IMR-90 (cell line): ENCODE measurements around the gene XCL1. TPM values are rescaled to one million over a fixed set of nuclear protein-coding genes. Genes with fewer than 3 reads are reported as not detected.

Source experiments
- ATAC-seq: fragments of 200-7000 bp; cut with Tn5 transposase; 2 replicates; pipeline ENCODE4 v1.9.1; 2020; ENCODE audit warnings: low read depth, mild to moderate bottlenecking, moderate library complexity
- BruUV-seq: library from RNA; stranded (reverse); fragments of 400-500 nt; replicated peaks from 2 replicates; lab custom pipeline; 2021; lab: Mats Ljungman, UMichigan
- CTCF ChIA-PET: fragments of 300-600 bp; formaldehyde crosslinking; extraction: SDS; loops from one replicate; lab custom pipeline; 2021; ENCODE audit warnings: antibody characterized with exemption; lab: Yijun Ruan, JAX
- POLR2A ChIA-PET: fragments of 300-600 bp; sonication (Branson Sonifier 250); formaldehyde crosslinking; loops from one replicate; lab custom pipeline; 2022; ENCODE audit warnings: antibody characterized with exemption; ENCODE audit not compliant: unreplicated experiment; lab: Charles Lee
- DNase-seq: peaks from one replicate; pipeline ENCODE4 v3.0.0; 2013
- H2AFZ ChIP-seq: replicated peaks from 2 replicates; pipeline ENCODE3; 2013; ENCODE audit warnings: low read length, mild to moderate bottlenecking; ENCODE audit not compliant: poor library complexity
- H2AK5ac ChIP-seq: 2 replicates; pipeline ENCODE4 v1.6.1; 2013; ENCODE audit warnings: low read depth, low read length, inconsistent platforms
- H2AK9ac ChIP-seq: replicated peaks from 2 replicates; pipeline ENCODE3; 2013; ENCODE audit warnings: mild to moderate bottlenecking, low read depth, low read length, moderate library complexity; ENCODE audit not compliant: poor library complexity
- H2BK120ac ChIP-seq: 2 replicates; pipeline ENCODE4 v1.6.1; 2013; ENCODE audit warnings: low read depth, low read length, inconsistent platforms
- H2BK15ac ChIP-seq: 3 replicates; pipeline ENCODE4 v1.6.1; 2013; ENCODE audit warnings: low read depth, low read length, inconsistent platforms
- H2BK20ac ChIP-seq: 2 replicates; pipeline ENCODE4 v1.6.1; 2013; ENCODE audit warnings: low read depth, mild to moderate bottlenecking, inconsistent platforms, low read length, moderate library complexity
- H2BK5ac ChIP-seq: 2 replicates; pipeline ENCODE4 v1.6.1; 2013; ENCODE audit warnings: mild to moderate bottlenecking, low read depth, low read length, inconsistent platforms; ENCODE audit not compliant: poor library complexity, severe bottlenecking
- H3K14ac ChIP-seq: replicated peaks from 2 replicates; pipeline ENCODE4 v1.6.1; 2013; ENCODE audit warnings: low read depth, low read length, inconsistent platforms
- H3K18ac ChIP-seq: 2 replicates; pipeline ENCODE4 v1.6.1; 2013; ENCODE audit warnings: low read depth, low read length, control low read depth
- H3K23ac ChIP-seq: 2 replicates; pipeline ENCODE4 v1.6.1; 2013; ENCODE audit warnings: low read depth, low read length, inconsistent platforms
- H3K27ac ChIP-seq: 2 replicates; pipeline ENCODE4 v1.5.1; 2013; ENCODE audit warnings: mild to moderate bottlenecking, control low read depth, low read length; ENCODE audit not compliant: insufficient read depth
- H3K27me3 ChIP-seq: 2 replicates; pipeline ENCODE4 v1.6.1; 2013; ENCODE audit warnings: low read length; ENCODE audit not compliant: control insufficient read depth, insufficient read depth
- H3K36me3 ChIP-seq: 2 replicates; pipeline ENCODE4 v1.6.1; 2013; ENCODE audit warnings: low read length, mixed read lengths; ENCODE audit not compliant: control insufficient read depth, insufficient read depth
- H3K4ac ChIP-seq: 2 replicates; pipeline ENCODE4 v1.6.1; 2013; ENCODE audit warnings: low read depth, low read length, inconsistent platforms
- H3K4me1 ChIP-seq: 2 replicates; pipeline ENCODE4 v1.6.1; 2013; ENCODE audit warnings: low read length, mixed read lengths; ENCODE audit not compliant: control insufficient read depth, insufficient read depth
- H3K4me2 ChIP-seq: 2 replicates; pipeline ENCODE4 v1.6.1; 2013; ENCODE audit warnings: low read depth, mild to moderate bottlenecking, control low read depth, low read length, moderate library complexity
- H3K4me3 ChIP-seq: 2 replicates; pipeline ENCODE4 v1.5.1; 2013; ENCODE audit warnings: low read depth, mild to moderate bottlenecking, control low read depth, low read length, moderate library complexity; ENCODE audit not compliant: insufficient read depth
- H3K56ac ChIP-seq: 2 replicates; pipeline ENCODE4 v1.6.1; 2013; ENCODE audit warnings: low read length, inconsistent platforms; ENCODE audit not compliant: insufficient read depth; ENCODE audit errors: extremely low read depth
- H3K79me1 ChIP-seq, 2 experiments: 2 replicates each; pipeline ENCODE4 v1.6.1; 2013; ENCODE audit warnings: low read length in 2 of 2, inconsistent platforms in 1 of 2, low read depth in 1 of 2
- H3K9ac ChIP-seq: 2 replicates; pipeline ENCODE4 v1.6.1; 2013; ENCODE audit warnings: low read depth, low read length, control low read depth
- H3K9me1 ChIP-seq: 2 replicates; pipeline ENCODE4 v1.6.1; 2013; ENCODE audit warnings: low read length, inconsistent platforms; ENCODE audit not compliant: insufficient read depth
- H3K9me3 ChIP-seq: 2 replicates; pipeline ENCODE4 v1.6.1; 2013; ENCODE audit warnings: low read length; ENCODE audit not compliant: control insufficient read depth, insufficient read depth
- H4K20me1 ChIP-seq: 2 replicates; pipeline ENCODE4 v1.6.1; 2013; ENCODE audit warnings: low read length, inconsistent platforms; ENCODE audit not compliant: insufficient read depth
- H4K5ac ChIP-seq: 2 replicates; pipeline ENCODE4 v1.6.1; 2013; ENCODE audit warnings: mild to moderate bottlenecking, low read depth, low read length, control low read depth
- H4K8ac ChIP-seq, 2 experiments: 2 replicates each; pipeline ENCODE4 v1.6.1; 2013; ENCODE audit warnings: low read depth in 2 of 2, low read length in 2 of 2, control low read depth in 1 of 2, inconsistent platforms in 1 of 2
- H4K91ac ChIP-seq: 2 replicates; pipeline ENCODE4 v1.6.1; 2013; ENCODE audit warnings: low read depth, low read length, inconsistent platforms; ENCODE audit not compliant: insufficient read depth
- CHD1 ChIP-seq: IDR thresholded peaks from 2 replicates; pipeline ENCODE4 v1.6.1; 2012; ENCODE audit warnings: low read depth, low read length, improper control_type of control experiment
- POLR2A ChIP-seq: IDR thresholded peaks from 2 replicates; pipeline ENCODE4 v1.6.1; 2012; ENCODE audit warnings: mild to moderate bottlenecking, low read depth, low read length
- RAD21 ChIP-seq: IDR thresholded peaks from 2 replicates; pipeline ENCODE4 v1.6.1; 2012; ENCODE audit warnings: low read length, improper control_type of control experiment
- WGBS, 2 experiments: methylation state at CpG; one replicate each; pipeline versions ENCODE4 v1.1.5 to v1.1.7; 2013; ENCODE audit warnings: missing lambda C conversion rate in 2 of 2; ENCODE audit not compliant: insufficient read length in 1 of 2; ENCODE audit errors: extremely low coverage in 2 of 2; 5-methylcytosine and 5-hydroxymethylcytosine counted together
- dilution Hi-C: fragments of 300-500 bp; cut with HindIII; formaldehyde crosslinking; loops from one replicate; pipeline ENCODE4 v1.14.3; 2018; ENCODE audit warnings: low sequenced_read_pairs; ENCODE audit not compliant: unreplicated experiment
- in situ Hi-C: fragments of 300-500 bp; cut with MboI; formaldehyde crosslinking; loops from 3 replicates; pipeline ENCODE4 v1.14.3; 2019; ENCODE audit warnings: low sequenced_read_pairs, inconsistent platforms, mixed read lengths
- intact Hi-C: fragments of 100-400 bp; cut with micrococcal nuclease; formaldehyde crosslinking; loops from 2 replicates; pipeline ENCODE4 v1.10.0; 2022
- polyA plus RNA-seq, 3 experiments: library from polyadenylated mRNA; depleted of rRNA; stranded (reverse); fragments of >200 nt; gene quantifications; 2 replicates each; pipeline ENCODE4 v1.2.3, GENCODE V29; 2012; ENCODE audit warnings: low replicate concordance in 1 of 3
- total RNA-seq: library from RNA; depleted of rRNA; stranded (reverse); fragments of >200 nt; gene quantifications from 2 replicates; pipeline ENCODE4 v1.2.3, GENCODE V29; 2012
- TF ChIP-seq, protein P1 (sequence below): conservative IDR thresholded peaks from 2 replicates; pipeline ENCODE4 v1.5.1; 2012; ENCODE audit warnings: mild to moderate bottlenecking, low read depth, low read length, improper control_type of control experiment

The XCL1 gene
- total and polyA plus RNA-seq, 2 of the 4 experiments (the other 2 are of a cell fraction) = not detected

DNA sequence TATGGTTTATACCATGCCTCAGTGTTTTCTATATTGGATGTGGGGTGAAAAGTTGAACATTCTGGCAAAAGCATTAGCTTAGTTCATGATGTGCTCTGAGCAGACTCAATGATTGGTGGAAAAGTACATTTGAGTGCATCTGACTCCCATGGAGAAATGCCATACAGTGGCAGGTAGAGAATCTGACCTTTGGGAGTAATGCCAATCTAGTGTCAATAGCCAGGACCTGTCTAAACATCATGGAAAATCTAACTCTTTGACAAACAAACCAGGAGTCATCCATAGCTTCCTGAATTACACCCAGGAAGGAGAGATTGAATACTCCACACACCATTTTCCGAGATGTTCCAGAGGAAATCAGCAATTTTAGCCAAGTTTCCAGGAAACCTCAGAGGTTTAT, 51.0 kb downstream of the XCL1 start:
- H3K9me1 ChIP-seq = no peaks in the 10 kb centered on the region
- H2AFZ ChIP-seq = no peak overlapping the region
- H3K9ac ChIP-seq = no peak overlapping the region
- ChIA-PET CTCF (no interaction called here), POLR2A (no interaction called here)
- H4K20me1 ChIP-seq = no peaks in the 10 kb centered on the region
- dilution Hi-C loops (no loop called here), in situ Hi-C loops (no loop called here), intact Hi-C loops (no loop called here)
- H2BK120ac ChIP-seq = no peak overlapping the region
- no peak overlapping the region for H2AK9ac ChIP-seq
- no peak overlapping the region for H3K14ac ChIP-seq
- H3K4me2 ChIP-seq = no peak overlapping the region
- WGBS, 2 experiments = no CpG with 5 or more reads among the region's 1 CpG
- no peak overlapping the region for H4K5ac ChIP-seq
- no peak overlapping the region for H2BK5ac ChIP-seq
- no peak overlapping the region for H3K56ac ChIP-seq
- no peaks in the 10 kb centered on the region for H3K36me3 ChIP-seq
- no peaks in the 10 kb centered on the region for H3K4me1 ChIP-seq
- no peak overlapping the region for H3K4ac ChIP-seq
- no peak overlapping the region for H3K27ac ChIP-seq
- H3K4me3 ChIP-seq = no peak overlapping the region
- H3K79me1 ChIP-seq = no peaks in the 10 kb centered on the region
- H4K91ac ChIP-seq = no peak overlapping the region
- ATAC-seq (no peak), DNase-seq (no peak)
- no peak overlapping the region for H3K18ac ChIP-seq
- no peak overlapping the region for H3K23ac ChIP-seq
- no peak overlapping the region for H2AK5ac ChIP-seq
- no peak overlapping the region for H2BK15ac ChIP-seq
- TF ChIP-seq POLR2A = no peak
- no peak for TF ChIP-seq RAD21
- no peak for TF ChIP-seq CHD1
- TF ChIP-seq, protein P1, sequence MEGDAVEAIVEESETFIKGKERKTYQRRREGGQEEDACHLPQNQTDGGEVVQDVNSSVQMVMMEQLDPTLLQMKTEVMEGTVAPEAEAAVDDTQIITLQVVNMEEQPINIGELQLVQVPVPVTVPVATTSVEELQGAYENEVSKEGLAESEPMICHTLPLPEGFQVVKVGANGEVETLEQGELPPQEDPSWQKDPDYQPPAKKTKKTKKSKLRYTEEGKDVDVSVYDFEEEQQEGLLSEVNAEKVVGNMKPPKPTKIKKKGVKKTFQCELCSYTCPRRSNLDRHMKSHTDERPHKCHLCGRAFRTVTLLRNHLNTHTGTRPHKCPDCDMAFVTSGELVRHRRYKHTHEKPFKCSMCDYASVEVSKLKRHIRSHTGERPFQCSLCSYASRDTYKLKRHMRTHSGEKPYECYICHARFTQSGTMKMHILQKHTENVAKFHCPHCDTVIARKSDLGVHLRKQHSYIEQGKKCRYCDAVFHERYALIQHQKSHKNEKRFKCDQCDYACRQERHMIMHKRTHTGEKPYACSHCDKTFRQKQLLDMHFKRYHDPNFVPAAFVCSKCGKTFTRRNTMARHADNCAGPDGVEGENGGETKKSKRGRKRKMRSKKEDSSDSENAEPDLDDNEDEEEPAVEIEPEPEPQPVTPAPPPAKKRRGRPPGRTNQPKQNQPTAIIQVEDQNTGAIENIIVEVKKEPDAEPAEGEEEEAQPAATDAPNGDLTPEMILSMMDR = no peak
- no peaks in the 10 kb centered on the region for H3K27me3 ChIP-seq
- no peak overlapping the region for H4K8ac ChIP-seq
- no peaks in the 10 kb centered on the region for H3K9me3 ChIP-seq
- no TSS peak for BruUV-seq
- no peak overlapping the region for H2BK20ac ChIP-seq
